ACC112 (cell line): ENCODE data around the gene TAS1R3.

ENCODE experiments used
- H2AFZ ChIP-seq: fragments of 200-600 bp; sonication (generic); one replicate; pipeline ENCODE4 v1.6.0; 2017; ENCODE audit warnings: antibody characterized with exemption, low read length; ENCODE audit not compliant: unreplicated experiment
- H3K27ac ChIP-seq: fragments of 200-600 bp; sonication (generic); 2 replicates; pipeline ENCODE4 v1.5.1; 2014; ENCODE audit warnings: low read depth, mild to moderate bottlenecking, antibody characterized with exemption, low read length, moderate library complexity
- H3K27me3 ChIP-seq: fragments of 200-600 bp; sonication (generic); 2 replicates; pipeline ENCODE4 v1.6.1; 2014; ENCODE audit warnings: mild to moderate bottlenecking, antibody characterized with exemption, low read length, moderate library complexity, mixed read lengths; ENCODE audit not compliant: insufficient read depth
- H3K36me3 ChIP-seq: fragments of 200-600 bp; sonication (generic); 2 replicates; pipeline ENCODE4 v1.6.1; 2016; ENCODE audit warnings: mild to moderate bottlenecking, antibody characterized with exemption, low read length, moderate library complexity, mixed read lengths; ENCODE audit not compliant: insufficient read depth
- H3K4me1 ChIP-seq: fragments of 200-600 bp; sonication (generic); one replicate; pipeline ENCODE4 v1.6.1; 2016; ENCODE audit warnings: low read length, mixed read lengths; ENCODE audit not compliant: insufficient read depth, unreplicated experiment, control insufficient read depth
- H3K4me3 ChIP-seq: fragments of 200-600 bp; sonication (generic); 2 replicates; pipeline ENCODE4 v1.5.1; 2014; ENCODE audit warnings: mild to moderate bottlenecking, low read depth, low read length
- H3K79me2 ChIP-seq: fragments of 200-600 bp; sonication (generic); one replicate; pipeline ENCODE4 v1.6.0; 2016; ENCODE audit warnings: low read length; ENCODE audit not compliant: control insufficient read depth, unreplicated experiment, insufficient read depth

TAS1R3 gene

GRCh38 chr1:1287288-1288110 is 43.6 kb upstream of the TAS1R3 start:
- Histone ChIP-seq H2AFZ (no peak overlapping the region), H3K79me2 (no peaks in the 10 kb centered on the region), H3K27me3 (no peaks in the 10 kb centered on the region), H3K4me1 (peaks cover 10% of the 10 kb centered on the region), H3K4me3 (no peak overlapping the region), H3K36me3 (no peaks in the 10 kb centered on the region), H3K27ac (no peak overlapping the region)

- Histone ChIP-seq H3K4me3 (no peak overlapping the region), H3K79me2 (no peaks in the 10 kb centered on the region), H3K36me3 (no peaks in the 10 kb centered on the region), H3K4me1 (peaks cover 10% of the 10 kb centered on the region), H3K27me3 (no peaks in the 10 kb centered on the region), H3K27ac (no peak overlapping the region), H2AFZ (no peak overlapping the region)
Measured at GRCh38 chr1:1290238-1290731, 40.8 kb upstream of the TAS1R3 start.

- no peaks in the 10 kb centered on the region for H3K79me2 ChIP-seq
Measured at GRCh38 chr1:1291023-1291528, 40.0 kb upstream of the TAS1R3 start.

GRCh38 chr1:1291548-1292441 is 39.3 kb upstream of the TAS1R3 start:
- Histone ChIP-seq H3K79me2 (no peaks in the 10 kb centered on the region), H3K4me3 (no peak overlapping the region), H3K36me3 (no peaks in the 10 kb centered on the region), H2AFZ (no peak overlapping the region), H3K27me3 (no peaks in the 10 kb centered on the region), H3K27ac (no peak overlapping the region), H3K4me1 (peaks cover 10% of the 10 kb centered on the region)

More at GRCh38 chr1:1291023-1291528, 40.0 kb upstream of the TAS1R3 start:
- Histone ChIP-seq H3K27ac (no peak overlapping the region), H3K27me3 (no peaks in the 10 kb centered on the region), H3K36me3 (no peaks in the 10 kb centered on the region), H3K4me1 (peaks cover 10% of the 10 kb centered on the region), H2AFZ (no peak overlapping the region), H3K4me3 (no peak overlapping the region)

GRCh38 chr1:1292442-1292779 is 38.7 kb upstream of the TAS1R3 start:
- H3K4me3 ChIP-seq: no peak overlapping the region
- no peak overlapping the region for H3K27ac ChIP-seq
- H3K36me3 ChIP-seq: no peaks in the 10 kb centered on the region
- H3K27me3 ChIP-seq: no peaks in the 10 kb centered on the region
- H2AFZ ChIP-seq: no peak overlapping the region
- no peaks in the 10 kb centered on the region for H3K79me2 ChIP-seq
- H3K4me1 ChIP-seq: peaks cover 10% of the 10 kb centered on the region

- Histone ChIP-seq H3K79me2 (no peaks in the 10 kb centered on the region), H3K27ac (no peak overlapping the region), H3K4me1 (peaks cover 10% of the 10 kb centered on the region), H3K27me3 (no peaks in the 10 kb centered on the region), H2AFZ (no peak overlapping the region), H3K36me3 (no peaks in the 10 kb centered on the region), H3K4me3 (no peak overlapping the region)
Measured at GRCh38 chr1:1292851-1293250, 38.2 kb upstream of the TAS1R3 start.

GRCh38 chr1:1293263-1294249 is 37.5 kb upstream of the TAS1R3 start:
- Histone ChIP-seq H3K4me3 (no peak overlapping the region), H3K4me1 (peaks cover 10% of the 10 kb centered on the region), H3K79me2 (no peaks in the 10 kb centered on the region), H3K27ac (no peak overlapping the region), H3K36me3 (no peaks in the 10 kb centered on the region), H2AFZ (no peak overlapping the region), H3K27me3 (no peaks in the 10 kb centered on the region)

- no peak overlapping the region for H3K4me3 ChIP-seq
- peaks cover 10% of the 10 kb centered on the region for H3K4me1 ChIP-seq
- no peak overlapping the region for H3K27ac ChIP-seq
- H2AFZ ChIP-seq: no peak overlapping the region
- H3K36me3 ChIP-seq: no peaks in the 10 kb centered on the region
- no peaks in the 10 kb centered on the region for H3K79me2 ChIP-seq
- H3K27me3 ChIP-seq: no peaks in the 10 kb centered on the region
Measured at GRCh38 chr1:1294250-1294890, 36.7 kb upstream of the TAS1R3 start.

- no peak overlapping the region for H3K27ac ChIP-seq
- H2AFZ ChIP-seq: no peak overlapping the region
- no peaks in the 10 kb centered on the region for H3K27me3 ChIP-seq
- H3K4me3 ChIP-seq: no peak overlapping the region
- no peaks in the 10 kb centered on the region for H3K36me3 ChIP-seq
- peaks cover 10% of the 10 kb centered on the region for H3K4me1 ChIP-seq
- H3K79me2 ChIP-seq: no peaks in the 10 kb centered on the region
Measured at GRCh38 chr1:1295154-1295923, 35.7 kb upstream of the TAS1R3 start.
